K562 (cell line): ENCODE measurements around the gene HADH. TPM values are rescaled to one million over a fixed set of nuclear protein-coding genes. Genes with fewer than 3 reads are reported as not detected.

Experiments used
- CBX1 ChIP-seq: sonication (generic); IDR thresholded peaks from 2 replicates; pipeline ENCODE4 v1.6.1; 2016; ENCODE audit warnings: antibody characterized with exemption, low read depth, mild to moderate bottlenecking
- E2F3 ChIP-seq: fragments of 250-450 bp; sonication (Bioruptor Pico); IDR thresholded peaks from 2 replicates; pipeline ENCODE4 v1.4.0; 2020; ENCODE audit warnings: mild to moderate bottlenecking
- ESRRB ChIP-seq: fragments of 250-450 bp; sonication (Bioruptor Pico); IDR thresholded peaks from 2 replicates; pipeline ENCODE4 v1.5.0; 2020; ENCODE audit warnings: mild to moderate bottlenecking, moderate library complexity, borderline replicate concordance
- HDAC1 ChIP-seq, 2 experiments: fragments of 450-650 bp; IDR thresholded peaks; 2 replicates each; pipeline ENCODE4 v1.6.1; 2016 to 2017; ENCODE audit warnings: inconsistent platforms in 1 of 2, mild to moderate bottlenecking in 1 of 2, moderate library complexity in 1 of 2
- JUN ChIP-seq, 2 experiments: sonication (generic) in 1 of 2; formaldehyde crosslinking in 1 of 2; IDR thresholded peaks; 2 replicates each; pipeline versions ENCODE4 v1.6.1 to v1.8.0; 2012 to 2022; ENCODE audit warnings: borderline replicate concordance in 2 of 2, mild to moderate bottlenecking in 2 of 2, improper control_type of control experiment in 1 of 2, low read depth in 1 of 2, low read length in 1 of 2, missing genetic modification reagents in 1 of 2
- KLF13 ChIP-seq: fragments of 450-650 bp; IDR thresholded peaks from 2 replicates; pipeline ENCODE4 v1.6.1; 2016; ENCODE audit warnings: missing genetic modification characterization, low read depth, mild to moderate bottlenecking, missing compliant biosample characterization, moderate library complexity, borderline replicate concordance
- MECOM ChIP-seq: fragments of 250-450 bp; sonication (Bioruptor Pico); IDR thresholded peaks from 2 replicates; pipeline ENCODE4 v1.8.0; 2022; ENCODE audit warnings: inconsistent platforms
- POLR2G ChIP-seq: fragments of 200-400 bp; formaldehyde crosslinking; IDR thresholded peaks from 2 replicates; pipeline ENCODE4 v1.6.1; 2017; ENCODE audit warnings: low read depth, mild to moderate bottlenecking, antibody characterized with exemption, low read length, moderate library complexity
- PRMT5 ChIP-seq: sonication (generic); formaldehyde crosslinking; IDR thresholded peaks from 2 replicates; pipeline ENCODE4 v1.5.0; 2020; ENCODE audit warnings: missing genetic modification reagents
- RB1 ChIP-seq: fragments of 450-650 bp; IDR thresholded peaks from 2 replicates; pipeline ENCODE4 v1.6.1; 2017; ENCODE audit warnings: low read depth, mild to moderate bottlenecking
- RHOXF2B ChIP-seq: fragments of 250-450 bp; sonication (Bioruptor Pico); conservative IDR thresholded peaks from 2 replicates; pipeline ENCODE4 v1.5.1; 2021
- SAP30 ChIP-seq: fragments of 200-600 bp; sonication (generic); IDR thresholded peaks from 2 replicates; pipeline ENCODE4 v1.6.1; 2012; ENCODE audit warnings: borderline replicate concordance, low read depth, mild to moderate bottlenecking, moderate library complexity, low read length, control low read depth, inconsistent platforms; ENCODE audit not compliant: insufficient read depth, poor library complexity, severe bottlenecking
- TAF9B ChIP-seq: fragments of 450-650 bp; IDR thresholded peaks from 2 replicates; pipeline ENCODE4 v1.6.1; 2018; ENCODE audit warnings: mild to moderate bottlenecking; ENCODE audit not compliant: partially characterized antibody
- TRIM28 ChIP-seq: fragments of 450-650 bp; IDR thresholded peaks from 2 replicates; pipeline ENCODE4 v1.6.1; 2017
- ZBTB1 ChIP-seq: sonication (generic); formaldehyde crosslinking; IDR thresholded peaks from 2 replicates; pipeline ENCODE4 v1.8.1; 2023; ENCODE audit warnings: missing genetic modification reagents, low read depth, mild to moderate bottlenecking, borderline replicate concordance
- ZNF444 ChIP-seq: fragments of 250-450 bp; sonication (Bioruptor Pico); IDR thresholded peaks from 2 replicates; pipeline ENCODE4 v1.4.0; 2020; ENCODE audit warnings: mild to moderate bottlenecking, moderate library complexity
- ZNF77 ChIP-seq: fragments of 250-450 bp; sonication (Bioruptor Pico); IDR thresholded peaks from 2 replicates; pipeline ENCODE4 v1.5.0; 2020
- ZNF830 ChIP-seq: fragments of 250-450 bp; sonication (Bioruptor Pico); IDR thresholded peaks from 2 replicates; pipeline ENCODE4 v1.5.0; 2021; ENCODE audit warnings: mild to moderate bottlenecking
- polyA plus RNA-seq, 8 experiments: library from polyadenylated mRNA; depleted of rRNA in 4 of 8; stranded (reverse) in 5 of 8; unstranded in 3 of 8; fragments of >200 nt; fragmentation: Nextera tagmentation in 2 of 8; fragmentation: Illumina TruSeq in 1 of 8; extraction: Ambion mirVana in 2 of 8; extraction: Trizol in 1 of 8; gene quantifications; 2 replicates each; pipeline versions ENCODE4 v1.2.1 to v1.2.3, GENCODE V29; 2011 to 2014; ENCODE audit warnings: inconsistent platforms in 1 of 8, missing spikeins in 1 of 8
- total RNA-seq, 7 experiments: library from RNA; depleted of rRNA in 6 of 7; stranded (reverse); fragments of >200 nt in 6 of 7; fragmentation: Illumina TruSeq in 2 of 7; extraction: Trizol in 2 of 7; gene quantifications; 2 replicates each; pipeline versions ENCODE4 v1.2.1 to v1.2.3, GENCODE V29; 2011 to 2021; ENCODE audit warnings: low replicate concordance in 1 of 7
- TF ChIP-seq, protein P1 (sequence below): sonication (generic); formaldehyde crosslinking; IDR thresholded peaks from 2 replicates; pipeline ENCODE4 v1.8.0; 2023; ENCODE audit warnings: mild to moderate bottlenecking, missing genetic modification reagents
- TF ChIP-seq, protein P2 (sequence below): fragments of 450-650 bp; formaldehyde crosslinking; IDR thresholded peaks from 2 replicates; pipeline ENCODE4 v1.4.0; 2022; ENCODE audit warnings: missing genetic modification characterization
- TF ChIP-seq, protein P3 (sequence below): fragments of 450-650 bp; IDR thresholded peaks from 2 replicates; pipeline ENCODE4 v1.7.0; 2016; ENCODE audit warnings: borderline replicate concordance

Gene HADH
- total and polyA plus RNA-seq, 9 of the 15 experiments (the other 6 are each of a cell fraction or from before 2014, with no cell fraction given): 9.4 to 73.3 (median 32.8) TPM

DNA sequence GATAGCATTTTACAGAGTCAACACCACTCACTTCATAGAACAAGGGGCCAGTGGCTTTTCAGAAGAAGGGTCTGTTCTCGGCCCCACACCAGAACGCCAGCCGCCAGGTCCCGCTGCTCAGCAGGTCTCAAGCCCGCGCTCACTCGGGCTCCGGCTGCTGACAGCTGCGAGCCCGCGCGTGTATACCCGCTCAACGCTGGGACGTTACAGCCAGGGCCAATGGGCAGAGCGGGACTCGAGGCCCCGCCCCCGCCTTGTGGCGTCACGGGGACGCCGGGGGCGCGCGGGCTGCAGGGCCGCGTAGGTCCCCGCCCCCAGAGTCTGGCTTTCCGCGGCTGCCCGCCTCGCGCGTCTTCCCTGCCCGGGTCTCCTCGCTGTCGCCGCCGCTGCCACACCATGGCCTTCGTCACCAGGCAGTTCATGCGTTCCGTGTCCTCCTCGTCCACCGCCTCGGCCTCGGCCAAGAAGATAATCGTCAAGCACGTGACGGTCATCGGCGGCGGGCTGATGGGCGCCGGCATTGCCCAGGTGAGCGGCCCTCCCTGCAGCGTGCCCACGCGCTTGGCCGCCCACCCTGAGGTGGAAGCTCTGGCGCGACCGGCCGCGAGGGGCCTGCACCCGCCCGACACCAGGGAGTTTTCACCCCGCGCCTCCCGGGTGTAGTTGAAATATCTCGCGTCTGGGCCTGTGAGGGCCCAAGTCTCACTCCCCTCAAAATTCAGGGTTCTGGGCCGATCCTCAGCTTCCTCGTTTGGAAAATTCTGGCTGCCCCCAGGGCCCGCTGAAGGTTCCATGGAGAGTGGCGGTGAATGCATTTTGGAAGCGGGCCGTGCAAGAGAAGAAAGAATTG, at the start of gene HADH (continued):
- TF ChIP-seq KLF13 (tag) (no peak), JUN (IDR thresholded peaks at IDR 0.05; ENCODE audit: borderline replicate concordance, low read depth, low read length) (0 out of 2 replicates have a peak, but pooled peaks have one; percentile 6), JUN (CRISPR knock-in tag; IDR thresholded peaks at IDR 0.05; ENCODE audit: borderline replicate concordance) (no peak), POLR2G (peak; percentile 94), CBX1 (no peak; the same call in none of the 2 replicates), ZBTB1 (CRISPR knock-in tag) (peak; percentile 82), RB1 (peak; percentile 92), E2F3 (CRISPR knock-in tag) (peak; percentile 69; the same call in 1 of the 2 replicates), MECOM (CRISPR knock-in tag) (no peak), PRMT5 (CRISPR knock-in tag) (no peak), ZNF77 (no peak), TRIM28 (no peak), TAF9B (peak; percentile 50), ZNF444 (CRISPR knock-in tag) (no peak), HDAC1 (IDR thresholded peaks at IDR 0.05) (peak in 1 of 2 experiments; percentile 74; a peak in 2 of 4 replicates), RHOXF2B (no peak), SAP30 (peak; percentile 68), ESRRB (no peak), ZNF830 (CRISPR knock-in tag) (no peak)
- TF ChIP-seq, protein P1, sequence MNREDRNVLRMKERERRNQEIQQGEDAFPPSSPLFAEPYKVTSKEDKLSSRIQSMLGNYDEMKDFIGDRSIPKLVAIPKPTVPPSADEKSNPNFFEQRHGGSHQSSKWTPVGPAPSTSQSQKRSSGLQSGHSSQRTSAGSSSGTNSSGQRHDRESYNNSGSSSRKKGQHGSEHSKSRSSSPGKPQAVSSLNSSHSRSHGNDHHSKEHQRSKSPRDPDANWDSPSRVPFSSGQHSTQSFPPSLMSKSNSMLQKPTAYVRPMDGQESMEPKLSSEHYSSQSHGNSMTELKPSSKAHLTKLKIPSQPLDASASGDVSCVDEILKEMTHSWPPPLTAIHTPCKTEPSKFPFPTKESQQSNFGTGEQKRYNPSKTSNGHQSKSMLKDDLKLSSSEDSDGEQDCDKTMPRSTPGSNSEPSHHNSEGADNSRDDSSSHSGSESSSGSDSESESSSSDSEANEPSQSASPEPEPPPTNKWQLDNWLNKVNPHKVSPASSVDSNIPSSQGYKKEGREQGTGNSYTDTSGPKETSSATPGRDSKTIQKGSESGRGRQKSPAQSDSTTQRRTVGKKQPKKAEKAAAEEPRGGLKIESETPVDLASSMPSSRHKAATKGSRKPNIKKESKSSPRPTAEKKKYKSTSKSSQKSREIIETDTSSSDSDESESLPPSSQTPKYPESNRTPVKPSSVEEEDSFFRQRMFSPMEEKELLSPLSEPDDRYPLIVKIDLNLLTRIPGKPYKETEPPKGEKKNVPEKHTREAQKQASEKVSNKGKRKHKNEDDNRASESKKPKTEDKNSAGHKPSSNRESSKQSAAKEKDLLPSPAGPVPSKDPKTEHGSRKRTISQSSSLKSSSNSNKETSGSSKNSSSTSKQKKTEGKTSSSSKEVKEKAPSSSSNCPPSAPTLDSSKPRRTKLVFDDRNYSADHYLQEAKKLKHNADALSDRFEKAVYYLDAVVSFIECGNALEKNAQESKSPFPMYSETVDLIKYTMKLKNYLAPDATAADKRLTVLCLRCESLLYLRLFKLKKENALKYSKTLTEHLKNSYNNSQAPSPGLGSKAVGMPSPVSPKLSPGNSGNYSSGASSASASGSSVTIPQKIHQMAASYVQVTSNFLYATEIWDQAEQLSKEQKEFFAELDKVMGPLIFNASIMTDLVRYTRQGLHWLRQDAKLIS (CRISPR knock-in tag): no peak
- TF ChIP-seq, protein P2, sequence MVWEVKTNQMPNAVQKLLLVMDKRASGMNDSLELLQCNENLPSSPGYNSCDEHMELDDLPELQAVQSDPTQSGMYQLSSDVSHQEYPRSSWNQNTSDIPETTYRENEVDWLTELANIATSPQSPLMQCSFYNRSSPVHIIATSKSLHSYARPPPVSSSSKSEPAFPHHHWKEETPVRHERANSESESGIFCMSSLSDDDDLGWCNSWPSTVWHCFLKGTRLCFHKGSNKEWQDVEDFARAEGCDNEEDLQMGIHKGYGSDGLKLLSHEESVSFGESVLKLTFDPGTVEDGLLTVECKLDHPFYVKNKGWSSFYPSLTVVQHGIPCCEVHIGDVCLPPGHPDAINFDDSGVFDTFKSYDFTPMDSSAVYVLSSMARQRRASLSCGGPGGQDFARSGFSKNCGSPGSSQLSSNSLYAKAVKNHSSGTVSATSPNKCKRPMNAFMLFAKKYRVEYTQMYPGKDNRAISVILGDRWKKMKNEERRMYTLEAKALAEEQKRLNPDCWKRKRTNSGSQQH (CRISPR knock-in tag): no peak
- TF ChIP-seq, protein P3, sequence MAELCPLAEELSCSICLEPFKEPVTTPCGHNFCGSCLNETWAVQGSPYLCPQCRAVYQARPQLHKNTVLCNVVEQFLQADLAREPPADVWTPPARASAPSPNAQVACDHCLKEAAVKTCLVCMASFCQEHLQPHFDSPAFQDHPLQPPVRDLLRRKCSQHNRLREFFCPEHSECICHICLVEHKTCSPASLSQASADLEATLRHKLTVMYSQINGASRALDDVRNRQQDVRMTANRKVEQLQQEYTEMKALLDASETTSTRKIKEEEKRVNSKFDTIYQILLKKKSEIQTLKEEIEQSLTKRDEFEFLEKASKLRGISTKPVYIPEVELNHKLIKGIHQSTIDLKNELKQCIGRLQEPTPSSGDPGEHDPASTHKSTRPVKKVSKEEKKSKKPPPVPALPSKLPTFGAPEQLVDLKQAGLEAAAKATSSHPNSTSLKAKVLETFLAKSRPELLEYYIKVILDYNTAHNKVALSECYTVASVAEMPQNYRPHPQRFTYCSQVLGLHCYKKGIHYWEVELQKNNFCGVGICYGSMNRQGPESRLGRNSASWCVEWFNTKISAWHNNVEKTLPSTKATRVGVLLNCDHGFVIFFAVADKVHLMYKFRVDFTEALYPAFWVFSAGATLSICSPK: no peak
